ENCODE measurements around the gene GSDME.
"Not testable (repeated sequence)": the region's sequence is repeated elsewhere in the genome, so short reads cannot be mapped to it uniquely, and the experiment has no call there.

Gene GSDME

DNA sequence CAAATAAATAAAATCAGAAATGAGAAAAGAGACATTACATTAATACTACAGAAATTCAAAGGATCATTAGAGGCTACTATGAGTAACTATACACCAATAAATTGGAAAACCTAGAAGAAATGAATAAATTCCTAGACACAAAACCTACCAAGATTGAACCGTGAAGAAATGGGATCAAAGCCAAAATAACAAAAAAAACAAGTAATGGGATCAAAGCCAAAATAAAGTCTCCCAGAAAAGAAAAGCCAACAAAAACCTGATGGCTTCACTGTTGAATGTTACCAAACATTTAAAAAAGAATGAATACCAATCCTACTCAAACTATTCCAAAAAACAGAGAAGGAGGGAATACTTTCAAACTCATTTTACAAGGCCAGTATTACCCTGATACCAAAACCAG lies 20.0 kb downstream of the GSDME start:
- no peak overlapping the region for H2BK5ac ChIP-seq (ENCODE audit: low read length)
- no CpG with 5 or more reads among the region's 1 CpG for WGBS, 2 donors (ENCODE audit: extremely low coverage in 2 of 2, insufficient read length in 2 of 2, insufficient replicate concordance in 1 of 2)

DNA sequence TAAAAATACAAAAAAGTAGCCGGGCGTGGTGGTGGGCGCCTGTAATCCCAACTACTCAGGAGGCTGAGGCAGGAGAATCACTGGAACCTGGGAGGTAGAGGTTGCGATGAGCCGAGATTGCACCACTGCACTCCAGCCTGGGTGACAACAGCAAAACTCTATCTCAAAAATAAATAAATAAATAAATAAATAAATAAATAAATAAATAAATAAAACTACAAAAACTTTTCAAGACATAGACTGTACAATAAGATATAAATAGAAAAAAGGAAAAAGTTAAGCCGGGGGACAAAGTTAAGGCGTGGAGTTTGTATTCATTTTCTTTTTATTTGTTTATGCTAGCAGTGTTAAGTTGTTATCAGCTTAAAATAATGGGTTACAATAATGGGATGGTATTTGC lies 21.7 kb downstream of the GSDME start:
- H2AFZ ChIP-seq (ENCODE audit: low read length); H3K4me1 ChIP-seq (ENCODE audit: control insufficient read depth in 2 of 2, insufficient read depth in 1 of 2, low read depth in 1 of 2, low read length in 2 of 2); H4K91ac ChIP-seq (ENCODE audit: low read depth, low read length, poor library complexity); H3K79me1 ChIP-seq (ENCODE audit: low read depth, low read length); H2BK15ac ChIP-seq (ENCODE audit: low read length); H2BK120ac ChIP-seq (ENCODE audit: low read depth, low read length); H3K4me2 ChIP-seq (ENCODE audit: insufficient read depth, low read length, poor library complexity, severe bottlenecking); H3K27me3 ChIP-seq (ENCODE audit: control insufficient read depth in 3 of 3, insufficient read depth in 3 of 3, low read depth in 1 of 3, low read length in 3 of 3); H2AK5ac ChIP-seq (ENCODE audit: low read depth, low read length); H3K9ac ChIP-seq (ENCODE audit: low read depth, low read length, poor library complexity); H3K36me3 ChIP-seq (replicated peaks in 1 of 2; ENCODE audit: control insufficient read depth in 2 of 2, insufficient read depth in 2 of 2, low read length in 2 of 2); H2BK5ac ChIP-seq (ENCODE audit: low read length); H2BK12ac ChIP-seq (ENCODE audit: low read length); H3K9me3 ChIP-seq (replicated peaks in 1 of 2; ENCODE audit: control insufficient read depth in 2 of 2, insufficient read depth in 1 of 2, low read depth in 1 of 2, low read length in 2 of 2); H3K18ac ChIP-seq (ENCODE audit: low read length); H3K4me3 ChIP-seq (ENCODE audit: low read length in 2 of 2); H4K8ac ChIP-seq (ENCODE audit: low read depth, low read length); H3K14ac ChIP-seq (ENCODE audit: low read length); H3K4ac ChIP-seq (ENCODE audit: low read length); H3K27ac ChIP-seq (replicated peaks; ENCODE audit: low read length); H3K23ac ChIP-seq (ENCODE audit: low read depth, low read length, poor library complexity); DNase-seq (ENCODE audit: low spot score): not testable (repeated sequence)
- WGBS, 2 donors (ENCODE audit: extremely low coverage in 2 of 2, insufficient read length in 2 of 2, insufficient replicate concordance in 1 of 2), result no CpG with 5 or more reads among the region's 7 CpGs

More for the DNA sequence above, 20.0 kb downstream of the GSDME start:
- H3K4me1 ChIP-seq (ENCODE audit: control insufficient read depth in 2 of 2, insufficient read depth in 1 of 2, low read depth in 1 of 2, low read length in 2 of 2), result peaks cover 0 to 2% of the 10 kb centered on the region in 2 donors
- no peak overlapping the region for H3K14ac ChIP-seq (ENCODE audit: low read length)
- H3K9me3 ChIP-seq (replicated peaks in 1 of 2; ENCODE audit: control insufficient read depth in 2 of 2, insufficient read depth in 1 of 2, low read depth in 1 of 2, low read length in 2 of 2), result peaks cover 5 to 7% of the 10 kb centered on the region in 2 donors
- H3K27me3 ChIP-seq (ENCODE audit: control insufficient read depth in 3 of 3, insufficient read depth in 3 of 3, low read depth in 1 of 3, low read length in 3 of 3), result no peaks in the 10 kb centered on the region
- H2BK12ac ChIP-seq (ENCODE audit: low read length), result no peak overlapping the region
- H3K9ac ChIP-seq (ENCODE audit: low read depth, low read length, poor library complexity), result no peak overlapping the region
- no peaks in the 10 kb centered on the region for H3K79me1 ChIP-seq (ENCODE audit: low read depth, low read length)
- H3K27ac ChIP-seq (replicated peaks; ENCODE audit: low read length), result no peak overlapping the region
- H4K91ac ChIP-seq (ENCODE audit: low read depth, low read length, poor library complexity), result no peak overlapping the region
- H2BK120ac ChIP-seq (ENCODE audit: low read depth, low read length), result no peak overlapping the region
- DNase-seq (ENCODE audit: low spot score), result no peak
- H3K18ac ChIP-seq (ENCODE audit: low read length), result no peak overlapping the region
- H2BK15ac ChIP-seq (ENCODE audit: low read length), result no peak overlapping the region
- no peak overlapping the region for H3K4me3 ChIP-seq (ENCODE audit: low read length in 2 of 2)
- H3K4me2 ChIP-seq (ENCODE audit: insufficient read depth, low read length, poor library complexity, severe bottlenecking), result no peak overlapping the region
- no peak overlapping the region for H2AK5ac ChIP-seq (ENCODE audit: low read depth, low read length)
- H3K4ac ChIP-seq (ENCODE audit: low read length), result no peak overlapping the region
- H2AFZ ChIP-seq (ENCODE audit: low read length), result no peak overlapping the region
- no peak overlapping the region for H4K8ac ChIP-seq (ENCODE audit: low read depth, low read length)
- peaks cover 0 to 2% of the 10 kb centered on the region in 2 donors for H3K36me3 ChIP-seq (replicated peaks in 1 of 2; ENCODE audit: control insufficient read depth in 2 of 2, insufficient read depth in 2 of 2, low read length in 2 of 2)
- no peak overlapping the region for H3K23ac ChIP-seq (ENCODE audit: low read depth, low read length, poor library complexity)

DNA sequence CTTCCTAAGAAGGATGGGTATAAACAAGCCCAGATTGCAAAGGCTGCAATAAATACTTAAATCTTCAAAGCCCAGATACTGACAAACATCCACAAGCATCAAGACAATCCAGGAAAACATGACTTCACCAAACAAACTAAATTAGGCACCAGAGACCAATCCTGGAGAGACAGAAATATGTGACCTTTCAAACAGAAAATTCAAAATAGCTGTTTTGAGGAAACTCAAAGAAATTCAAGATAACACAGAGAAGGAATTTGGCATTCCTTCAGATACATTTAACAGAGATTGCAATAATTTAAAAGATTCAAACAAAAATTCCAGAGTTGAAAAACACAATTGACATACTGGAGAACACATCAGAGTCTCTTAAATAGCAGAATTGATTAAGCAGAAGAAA lies 23.0 kb downstream of the GSDME start:
- no peak overlapping the region for H3K4me3 ChIP-seq (ENCODE audit: low read length in 2 of 2)
- peaks cover 3 to 7% of the 10 kb centered on the region in 2 donors for H3K9me3 ChIP-seq (replicated peaks in 1 of 2; ENCODE audit: control insufficient read depth in 2 of 2, insufficient read depth in 1 of 2, low read depth in 1 of 2, low read length in 2 of 2)
- no peak overlapping the region for H3K9ac ChIP-seq (ENCODE audit: low read depth, low read length, poor library complexity)
- no peak overlapping the region for H4K91ac ChIP-seq (ENCODE audit: low read depth, low read length, poor library complexity)
- H3K36me3 ChIP-seq (replicated peaks in 1 of 2; ENCODE audit: control insufficient read depth in 2 of 2, insufficient read depth in 2 of 2, low read length in 2 of 2), result peaks cover 0 to 2% of the 10 kb centered on the region in 2 donors
- H2BK12ac ChIP-seq (ENCODE audit: low read length), result no peak overlapping the region
- no peaks in the 10 kb centered on the region for H3K27me3 ChIP-seq (ENCODE audit: control insufficient read depth in 3 of 3, insufficient read depth in 3 of 3, low read depth in 1 of 3, low read length in 3 of 3)
- H2BK15ac ChIP-seq (ENCODE audit: low read length), result no peak overlapping the region
- no peak overlapping the region for H3K4me2 ChIP-seq (ENCODE audit: insufficient read depth, low read length, poor library complexity, severe bottlenecking)
- H3K79me1 ChIP-seq (ENCODE audit: low read depth, low read length), result no peaks in the 10 kb centered on the region
- H2AK5ac ChIP-seq (ENCODE audit: low read depth, low read length), result no peak overlapping the region
- no peak overlapping the region for H4K8ac ChIP-seq (ENCODE audit: low read depth, low read length)
- DNase-seq (ENCODE audit: low spot score), result no peak
- no peak overlapping the region for H3K18ac ChIP-seq (ENCODE audit: low read length)
- H3K4ac ChIP-seq (ENCODE audit: low read length), result no peak overlapping the region
- no peak overlapping the region for H3K14ac ChIP-seq (ENCODE audit: low read length)
- H3K23ac ChIP-seq (ENCODE audit: low read depth, low read length, poor library complexity), result no peak overlapping the region
- H2BK5ac ChIP-seq (ENCODE audit: low read length), result no peak overlapping the region
- H2BK120ac ChIP-seq (ENCODE audit: low read depth, low read length), result no peak overlapping the region
- no peak overlapping the region for H3K27ac ChIP-seq (replicated peaks; ENCODE audit: low read length)
- H3K4me1 ChIP-seq (ENCODE audit: control insufficient read depth in 2 of 2, insufficient read depth in 1 of 2, low read depth in 1 of 2, low read length in 2 of 2), result peaks cover 0 to 2% of the 10 kb centered on the region in 2 donors
- no peak overlapping the region for H2AFZ ChIP-seq (ENCODE audit: low read length)

DNA sequence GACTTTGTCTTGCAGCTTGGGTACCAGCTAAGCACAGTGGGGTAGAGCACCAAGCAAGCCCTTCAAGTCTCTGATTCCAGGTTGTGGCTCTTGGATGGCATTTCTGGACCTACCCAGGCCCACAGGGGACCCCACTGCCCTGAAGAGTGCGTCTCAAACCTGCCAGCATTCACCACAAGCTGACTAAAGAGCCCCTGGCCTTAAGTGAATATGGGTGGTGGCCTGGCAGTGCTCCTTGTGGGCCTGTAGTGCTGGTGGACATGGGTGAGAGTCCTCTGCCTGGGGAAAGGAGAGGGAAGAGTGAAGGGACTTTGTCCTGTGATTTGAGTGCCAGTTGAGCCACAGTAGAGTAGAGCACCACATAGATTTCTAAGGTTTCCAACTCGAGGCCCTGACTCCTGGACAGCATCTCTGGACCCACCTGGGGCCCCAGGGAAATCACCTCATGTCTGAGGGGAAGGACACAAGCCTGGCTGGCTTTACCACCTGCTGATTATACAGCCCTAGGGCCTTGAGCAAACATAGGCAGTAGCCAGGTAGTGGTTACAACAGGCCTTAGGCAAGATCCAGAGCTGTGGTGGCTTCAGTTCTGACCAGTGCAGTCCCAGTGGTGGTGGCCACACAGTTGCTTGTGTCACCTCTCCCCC lies 23.7 kb downstream of the GSDME start:
- H3K4me3 ChIP-seq (ENCODE audit: low read length in 2 of 2), result no peak overlapping the region
- no peak overlapping the region for H2BK120ac ChIP-seq (ENCODE audit: low read depth, low read length)
- no peak overlapping the region for H2AK5ac ChIP-seq (ENCODE audit: low read depth, low read length)
- H3K4ac ChIP-seq (ENCODE audit: low read length), result no peak overlapping the region
- no peak for DNase-seq (ENCODE audit: low spot score)
- H3K4me1 ChIP-seq (ENCODE audit: control insufficient read depth in 2 of 2, insufficient read depth in 1 of 2, low read depth in 1 of 2, low read length in 2 of 2), result peaks cover 0 to 2% of the 10 kb centered on the region in 2 donors
- H3K4me2 ChIP-seq (ENCODE audit: insufficient read depth, low read length, poor library complexity, severe bottlenecking), result no peak overlapping the region
- no peak overlapping the region for H2BK12ac ChIP-seq (ENCODE audit: low read length)
- H3K14ac ChIP-seq (ENCODE audit: low read length), result no peak overlapping the region
- H3K18ac ChIP-seq (ENCODE audit: low read length), result no peak overlapping the region
- no peak overlapping the region for H4K8ac ChIP-seq (ENCODE audit: low read depth, low read length)
- H4K91ac ChIP-seq (ENCODE audit: low read depth, low read length, poor library complexity), result no peak overlapping the region
- H3K27me3 ChIP-seq (ENCODE audit: control insufficient read depth in 3 of 3, insufficient read depth in 3 of 3, low read depth in 1 of 3, low read length in 3 of 3), result no peaks in the 10 kb centered on the region
- H3K9me3 ChIP-seq (replicated peaks in 1 of 2; ENCODE audit: control insufficient read depth in 2 of 2, insufficient read depth in 1 of 2, low read depth in 1 of 2, low read length in 2 of 2), result peaks cover 3% of the 10 kb centered on the region in 2 donors
- no peak overlapping the region for H3K9ac ChIP-seq (ENCODE audit: low read depth, low read length, poor library complexity)
- no peak overlapping the region for H3K23ac ChIP-seq (ENCODE audit: low read depth, low read length, poor library complexity)
- no CpG with 5 or more reads among the region's 2 CpGs for WGBS, 2 donors (ENCODE audit: extremely low coverage in 2 of 2, insufficient read length in 2 of 2, insufficient replicate concordance in 1 of 2)
- H3K36me3 ChIP-seq (replicated peaks in 1 of 2; ENCODE audit: control insufficient read depth in 2 of 2, insufficient read depth in 2 of 2, low read length in 2 of 2), result peaks cover 0 to 2% of the 10 kb centered on the region in 2 donors
- no peaks in the 10 kb centered on the region for H3K79me1 ChIP-seq (ENCODE audit: low read depth, low read length)
- H3K27ac ChIP-seq (replicated peaks; ENCODE audit: low read length), result no peak overlapping the region
- H2BK5ac ChIP-seq (ENCODE audit: low read length), result no peak overlapping the region
- H2BK15ac ChIP-seq (ENCODE audit: low read length), result no peak overlapping the region
- H2AFZ ChIP-seq (ENCODE audit: low read length), result no peak overlapping the region
